Activated CD4-positive, alpha-beta T cell treated with anti-CD3 and anti-CD28 coated beads for 24 hours (primary cell): ENCODE data around the gene KCTD17.

Source experiments
- DNase-seq, 2 donors: peaks; one replicate each; pipeline ENCODE4 v3.0.0-alpha.2; 2020; ENCODE audit warnings: low read depth in 2 of 2

Gene KCTD17

GRCh38 chr22:37051391-37052385, at the start of gene KCTD17:
Gene KCTD17, plus strand, starts transcription at chr22:37051742. Its CDS starts 19 bp downstream, at chr22:37051761.
- DNase-seq, result peak; percentile 63 to 71

- DNase-seq, result no peak
Measured at GRCh38 chr22:37001826-37002225, 49.7 kb upstream of the KCTD17 start.

- DNase-seq, result no peak
Measured at GRCh38 chr22:37002633-37003032, 48.9 kb upstream of the KCTD17 start.

- no peak for DNase-seq
Measured at GRCh38 chr22:37007651-37008050, 43.9 kb upstream of the KCTD17 start.

GRCh38 chr22:37008365-37008764, 43.2 kb upstream of the KCTD17 start:
- no peak for DNase-seq

- no peak for DNase-seq
Measured at GRCh38 chr22:37009490-37009889, 42.1 kb upstream of the KCTD17 start.

- DNase-seq, result no peak
Measured at GRCh38 chr22:37010174-37010573, 41.4 kb upstream of the KCTD17 start.

- no peak for DNase-seq
Measured at GRCh38 chr22:37010976-37011375, 40.6 kb upstream of the KCTD17 start.

- no peak for DNase-seq
Measured at GRCh38 chr22:37011472-37011871, 40.1 kb upstream of the KCTD17 start.

- no peak for DNase-seq
Measured at GRCh38 chr22:37012262-37012904, 39.2 kb upstream of the KCTD17 start.

GRCh38 chr22:37012956-37013355, 38.6 kb upstream of the KCTD17 start:
- no peak for DNase-seq

- DNase-seq, result no peak
Measured at GRCh38 chr22:37014415-37014806, 37.1 kb upstream of the KCTD17 start.

- no peak for DNase-seq
Measured at GRCh38 chr22:37014835-37015586, 36.5 kb upstream of the KCTD17 start.

GRCh38 chr22:37015587-37015878, 36.0 kb upstream of the KCTD17 start:
- DNase-seq, result no peak

- DNase-seq, result no peak
Measured at GRCh38 chr22:37016134-37016910, 35.2 kb upstream of the KCTD17 start.

GRCh38 chr22:37017356-37017755, 34.2 kb upstream of the KCTD17 start:
- DNase-seq, result no peak

GRCh38 chr22:37018086-37018814, 33.3 kb upstream of the KCTD17 start:
- no peak for DNase-seq

- no peak for DNase-seq
Measured at GRCh38 chr22:37018815-37019308, 32.7 kb upstream of the KCTD17 start.

GRCh38 chr22:37019309-37020191, 32.0 kb upstream of the KCTD17 start, which contains the start of the genes MPST and TST:
Gene MPST, plus strand, starts transcription at chr22:37019742. Its CDS starts 95 bp downstream, at chr22:37019837.
Gene TST, minus strand, starts transcription at chr22:37019447. Its CDS starts 715 bp downstream, at chr22:37018732.
- peak; percentile 6 to 14 for DNase-seq

GRCh38 chr22:37020192-37020479, 31.4 kb upstream of the KCTD17 start:
- no peak for DNase-seq
